Body of pancreas (tissue), 4 donors: ENCODE measurements around the gene GCFC2. TPM values are rescaled to one million over a fixed set of nuclear protein-coding genes. Genes with fewer than 3 reads are reported as not detected.

Experiments
- ATAC-seq: fragments of 150-250 bp; one replicate; pipeline ENCODE4 v1.9.1; 2016
- DNase-seq, 4 donors: peaks; one replicate each; pipeline ENCODE4 v3.0.0-alpha.2; 2019
- H3K27ac ChIP-seq, 4 donors: fragments of 200-600 bp; sonication (generic); 1 replicate in 3 of 4; 2 replicates in 1 of 4; pipeline versions ENCODE4 v1.5.1 to v1.6.1; 2016 to 2019; ENCODE audit warnings: mild to moderate bottlenecking in 1 of 4, mixed read lengths in 1 of 4, moderate library complexity in 1 of 4
- H3K27me3 ChIP-seq, 2 donors: fragments of 200-600 bp; sonication (generic); one replicate each; pipeline ENCODE4 v1.6.0; 2016; ENCODE audit warnings: mild to moderate bottlenecking in 1 of 2
- H3K36me3 ChIP-seq, 2 donors: fragments of 200-600 bp; sonication (generic); replicated peaks in 1 of 2; 2 replicates each; pipeline ENCODE4 v1.5.1; 2016; ENCODE audit warnings: low read depth in 2 of 2; ENCODE audit not compliant: insufficient read depth in 1 of 2
- H3K4me1 ChIP-seq: fragments of 200-600 bp; sonication (generic); one replicate; pipeline ENCODE4 v1.6.0; 2016
- H3K4me3 ChIP-seq, 2 donors: fragments of 200-600 bp; sonication (generic); 1 replicate in 1 of 2; 2 replicates in 1 of 2; pipeline ENCODE4 v1.5.1; 2016 to 2019
- H3K9me3 ChIP-seq, 3 donors: fragments of 200-600 bp; sonication (generic); 1 replicate in 2 of 3; 2 replicates in 1 of 3; pipeline ENCODE4 v1.5.1; 2016
- POLR2A ChIP-seq, 3 donors: fragments of 450-650 bp; IDR thresholded peaks; one replicate each; pipeline ENCODE4 v1.6.1; 2016; ENCODE audit warnings: antibody characterized with exemption in 3 of 3, mild to moderate bottlenecking in 2 of 3
- WGBS, 2 donors: methylation state at CpG; one replicate each; pipeline ENCODE4 v1.1.5; 2017; 5-methylcytosine and 5-hydroxymethylcytosine counted together
- intact Hi-C: fragments of 100-400 bp; cut with DNase I; formaldehyde crosslinking; loops from one replicate; pipeline ENCODE4 v1.15.1; 2023
- total RNA-seq, 2 donors: library from RNA; depleted of rRNA; stranded (reverse); fragments of >200 nt; gene quantifications; one replicate each; pipeline ENCODE4 v1.1.0, GENCODE V29; 2016
- TF ChIP-seq, protein P1 (sequence below), 7 experiments: fragments of 450-650 bp in 4 of 7; fragments of 200-600 bp in 3 of 7; sonication (generic) in 3 of 7; IDR thresholded peaks; one replicate each; pipeline ENCODE4 v1.5.1; 2016 to 2019; ENCODE audit warnings: antibody characterized with exemption in 7 of 7

Gene GCFC2
- total RNA-seq, 2 donors from 2014 or later: 23.4 to 28.8 TPM

DNA sequence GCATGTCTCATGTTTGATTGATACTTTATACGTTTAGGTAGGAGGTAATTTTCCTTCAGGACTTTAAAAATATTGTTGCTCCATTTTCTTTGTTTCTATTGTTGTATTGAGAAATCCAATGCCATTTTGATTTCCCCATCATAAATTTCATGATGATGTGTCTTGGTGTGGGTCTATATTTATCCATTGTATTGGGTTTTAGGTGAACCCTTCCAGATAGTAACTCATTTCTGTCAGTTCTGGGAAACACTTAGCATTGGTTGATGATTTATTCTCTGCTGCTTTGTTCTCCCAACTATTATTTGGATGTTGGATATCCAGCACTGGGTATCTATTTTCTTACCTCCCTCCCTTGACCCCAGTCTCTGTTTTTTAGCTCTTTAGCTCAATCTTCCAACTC lies 54.2 kb downstream of the GCFC2 start:
- no peak for ATAC-seq
- Histone ChIP-seq H3K27ac (no peak overlapping the region), H3K9me3 (no peaks in the 10 kb centered on the region), H3K36me3 (peaks cover 0 to 9% of the 10 kb centered on the region in 2 donors), H3K4me3 (no peak overlapping the region), H3K4me1 (no peaks in the 10 kb centered on the region), H3K27me3 (no peaks in the 10 kb centered on the region)
- intact Hi-C loops: no loop called here
- WGBS, 2 donors: 82 to 89% methylated on average over 1 of the region's 1 CpG
- DNase-seq: no peak
- TF ChIP-seq, protein P1, sequence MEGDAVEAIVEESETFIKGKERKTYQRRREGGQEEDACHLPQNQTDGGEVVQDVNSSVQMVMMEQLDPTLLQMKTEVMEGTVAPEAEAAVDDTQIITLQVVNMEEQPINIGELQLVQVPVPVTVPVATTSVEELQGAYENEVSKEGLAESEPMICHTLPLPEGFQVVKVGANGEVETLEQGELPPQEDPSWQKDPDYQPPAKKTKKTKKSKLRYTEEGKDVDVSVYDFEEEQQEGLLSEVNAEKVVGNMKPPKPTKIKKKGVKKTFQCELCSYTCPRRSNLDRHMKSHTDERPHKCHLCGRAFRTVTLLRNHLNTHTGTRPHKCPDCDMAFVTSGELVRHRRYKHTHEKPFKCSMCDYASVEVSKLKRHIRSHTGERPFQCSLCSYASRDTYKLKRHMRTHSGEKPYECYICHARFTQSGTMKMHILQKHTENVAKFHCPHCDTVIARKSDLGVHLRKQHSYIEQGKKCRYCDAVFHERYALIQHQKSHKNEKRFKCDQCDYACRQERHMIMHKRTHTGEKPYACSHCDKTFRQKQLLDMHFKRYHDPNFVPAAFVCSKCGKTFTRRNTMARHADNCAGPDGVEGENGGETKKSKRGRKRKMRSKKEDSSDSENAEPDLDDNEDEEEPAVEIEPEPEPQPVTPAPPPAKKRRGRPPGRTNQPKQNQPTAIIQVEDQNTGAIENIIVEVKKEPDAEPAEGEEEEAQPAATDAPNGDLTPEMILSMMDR (IDR thresholded peaks at IDR 0.05): no peak
- no peak for TF ChIP-seq POLR2A (IDR thresholded peaks at IDR 0.05)

DNA sequence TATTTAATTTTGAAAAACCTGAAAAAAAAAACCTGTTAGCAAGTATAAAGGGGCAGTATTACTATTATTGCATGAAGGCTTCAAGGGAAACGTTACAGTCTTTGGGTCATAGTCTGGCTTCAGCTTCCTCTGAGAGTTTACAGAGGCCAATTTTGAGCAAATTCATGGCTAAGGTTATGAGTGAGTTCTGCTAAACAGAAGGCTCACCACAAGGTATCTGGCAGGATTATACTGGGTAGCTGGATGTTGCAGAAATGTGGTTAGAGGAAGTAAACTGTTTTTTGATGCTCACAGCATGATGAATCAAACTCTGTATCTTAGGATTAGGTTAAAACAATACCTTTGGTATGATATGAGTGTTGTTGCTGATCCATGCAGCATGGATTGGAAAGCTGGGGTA lies 54.9 kb downstream of the GCFC2 start:
- H3K4me3 ChIP-seq: no peak overlapping the region
- H3K9me3 ChIP-seq: no peaks in the 10 kb centered on the region
- intact Hi-C loops: no loop called here
- ATAC-seq: no peak
- H3K27me3 ChIP-seq: no peaks in the 10 kb centered on the region
- WGBS, 2 donors: 84 to 85% methylated on average over 1 of the region's 1 CpG
- no peak for TF ChIP-seq POLR2A (IDR thresholded peaks at IDR 0.05)
- TF ChIP-seq, protein P1 (IDR thresholded peaks at IDR 0.05): no peak
- H3K27ac ChIP-seq: no peak overlapping the region
- peaks cover 0 to 8% of the 10 kb centered on the region in 2 donors for H3K36me3 ChIP-seq
- H3K4me1 ChIP-seq: no peaks in the 10 kb centered on the region
- DNase-seq: no peak

DNA sequence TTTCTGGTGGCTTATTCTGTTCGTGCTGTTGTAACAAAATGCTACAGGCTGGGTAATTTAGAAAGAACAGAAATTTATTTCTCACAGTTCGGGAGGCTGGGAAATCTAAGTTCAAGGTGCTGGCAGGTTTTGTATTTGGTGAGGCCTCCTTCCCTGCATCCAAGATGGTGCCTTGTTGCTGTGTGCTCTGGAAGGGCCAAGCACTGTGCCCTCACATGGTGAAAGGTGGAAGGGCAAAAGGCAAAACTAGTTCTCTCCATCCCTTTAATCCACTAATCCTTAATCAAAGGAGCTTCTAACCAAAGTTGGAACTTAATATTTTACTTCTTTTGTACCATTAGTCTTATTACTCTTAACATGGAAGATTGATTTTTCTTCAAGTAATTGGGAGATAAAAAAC lies 56.7 kb downstream of the GCFC2 start:
- 97 to 98% methylated on average over 2 of the region's 2 CpGs for WGBS, 2 donors
- H3K4me3 ChIP-seq: no peak overlapping the region
- peaks cover 3% of the 10 kb centered on the region for H3K4me1 ChIP-seq
- intact Hi-C loops: no loop called here
- DNase-seq (no peak), ATAC-seq (no peak)
- H3K27ac ChIP-seq: no peak overlapping the region
- H3K9me3 ChIP-seq: no peaks in the 10 kb centered on the region
- no peaks in the 10 kb centered on the region for H3K27me3 ChIP-seq
- TF ChIP-seq POLR2A (IDR thresholded peaks at IDR 0.05): no peak
- TF ChIP-seq, protein P1 (IDR thresholded peaks at IDR 0.05): no peak
- peaks cover 0 to 8% of the 10 kb centered on the region in 2 donors for H3K36me3 ChIP-seq

DNA sequence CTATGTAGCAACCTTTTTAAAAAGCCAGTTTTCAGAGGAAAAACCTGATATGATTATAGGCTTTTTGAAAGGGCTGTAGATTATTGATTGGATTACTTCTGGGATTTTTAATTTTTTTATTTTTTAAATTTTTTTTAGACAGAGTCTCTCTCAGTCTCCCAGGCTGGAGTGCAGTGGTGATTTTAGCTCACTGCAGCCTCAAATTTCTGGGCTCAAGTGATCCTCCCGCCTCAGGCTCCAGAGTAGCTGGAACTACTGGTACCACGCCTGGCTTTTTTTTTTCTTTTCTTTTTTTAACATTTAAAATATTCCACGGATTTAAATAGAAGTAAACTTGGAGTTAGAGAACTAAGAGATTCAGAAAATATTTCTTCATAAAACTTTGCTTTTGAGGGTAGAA lies 62.9 kb downstream of the GCFC2 start:
- peaks cover 0 to 6% of the 10 kb centered on the region in 2 donors for H3K36me3 ChIP-seq
- H3K9me3 ChIP-seq: no peaks in the 10 kb centered on the region
- DNase-seq: no peak
- 50 to 56% methylated on average over 3 of the region's 3 CpGs for WGBS, 2 donors
- no peaks in the 10 kb centered on the region for H3K27me3 ChIP-seq
- no peak overlapping the region for H3K27ac ChIP-seq
- TF ChIP-seq, protein P1 (IDR thresholded peaks at IDR 0.05): no peak
- no peak for TF ChIP-seq POLR2A (IDR thresholded peaks at IDR 0.05)
- no peak for ATAC-seq
- no peak overlapping the region for H3K4me3 ChIP-seq
- peaks cover 24% of the 10 kb centered on the region for H3K4me1 ChIP-seq
- intact Hi-C loops: no loop called here
